Heart left ventricle (tissue), 13 donors: ENCODE results near the gene NOVA2.

Source experiments
- CTCF ChIP-seq, 12 donors: fragments of 200-600 bp; sonication (generic) in 4 of 12; IDR thresholded peaks; one replicate each; pipeline versions ENCODE4 v1.5.0 to v1.8.0; 2018 to 2022; ENCODE audit warnings: antibody characterized with exemption in 12 of 12, mild to moderate bottlenecking in 5 of 12
- POLR2A ChIP-seq, 2 donors: fragments of 450-650 bp; IDR thresholded peaks; one replicate each; pipeline ENCODE4 v1.6.1; 2017; ENCODE audit warnings: antibody characterized with exemption in 2 of 2, mild to moderate bottlenecking in 2 of 2, moderate library complexity in 2 of 2
- donor health status: ischemic (EF 13 %, LVEDD 7.1; RV severe dilation, severe dysfunction).
- donor health status: DM: no; HTN: yes; CAD: no.
- donor health status: DM: no; HTN: no; CAD: no.
- donor health status: ischemic (EF 25% LVEDD 6.9; RV normal size, moderate dysfunction).
- donor health status: ischemic (EF 25% LVEDD 5.7; RV mildly dilated, moderate dysfunction).
- donor health status: ischemic (EF 35%, LVEDD 5.7; RV mildly dilated, moderate dysfunction).
- donor health status: nonischemic (EF 11% LVEDD 7.7; RV severe dilation, severe dysfunction).
- donor health status: DM: yes; HTN: yes; CAD: no.
- donor health status: PGD.
- donor health status: ischemic (EF 29% LVEDD 5.4; RV normal size, mild dysfunction).
- donor health status: nonischemic (EF 23%, LVEDD 6.1; RV moderate dilation, normal function).

GRCh38 chr19:45976178-45976577, 2.5 kb upstream of the NOVA2 start:
- TF ChIP-seq CTCF (IDR thresholded peaks at IDR 0.05) (no peak), POLR2A (IDR thresholded peaks at IDR 0.05) (no peak)
